ENCODE measurements around the gene ARRDC5. TPM values are rescaled to one million over a fixed set of nuclear protein-coding genes. Genes with fewer than 3 reads are reported as not detected.

Gene ARRDC5
- total RNA-seq, 4 donors from 2014 or later, result 0.33 to 1.9 (median 1.5) TPM

DNA sequence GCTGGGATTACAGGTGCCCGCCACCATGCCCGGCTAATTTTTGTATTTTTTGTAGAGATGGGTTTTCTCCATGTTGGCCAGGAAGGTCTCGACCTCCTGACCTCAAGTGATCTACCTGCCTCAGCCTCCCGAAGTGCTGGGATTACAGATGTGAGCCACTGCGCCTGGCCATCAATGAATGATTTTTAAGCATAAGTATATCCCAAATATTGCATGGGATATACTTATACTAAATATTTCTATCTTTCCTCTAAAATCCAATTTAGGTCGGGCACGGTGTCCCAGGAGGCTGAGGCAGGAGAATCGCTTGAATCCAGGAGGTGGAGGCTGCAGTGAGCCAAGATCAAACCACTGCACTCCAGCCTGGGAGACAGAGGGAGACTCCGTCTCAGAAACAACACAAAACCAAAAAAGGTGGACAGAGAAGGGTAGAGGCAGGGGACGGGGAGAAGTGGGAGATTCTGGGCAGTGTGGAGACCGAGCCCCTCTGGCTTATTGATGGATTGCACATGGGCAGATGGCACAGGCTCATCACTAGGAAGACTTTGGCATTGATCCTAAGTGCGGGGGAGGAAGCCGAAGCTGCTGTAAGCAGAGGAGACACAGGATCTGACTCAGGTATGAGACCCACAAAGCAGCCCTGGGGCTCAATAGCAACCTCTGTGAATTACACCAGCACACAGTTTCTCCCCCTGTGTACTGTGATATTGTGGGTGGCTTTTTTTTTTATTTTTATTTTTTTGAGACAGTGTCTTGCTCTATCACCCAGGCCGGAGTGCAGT is 13.5 kb downstream of the ARRDC5 start:
- TF ChIP-seq, protein P1, sequence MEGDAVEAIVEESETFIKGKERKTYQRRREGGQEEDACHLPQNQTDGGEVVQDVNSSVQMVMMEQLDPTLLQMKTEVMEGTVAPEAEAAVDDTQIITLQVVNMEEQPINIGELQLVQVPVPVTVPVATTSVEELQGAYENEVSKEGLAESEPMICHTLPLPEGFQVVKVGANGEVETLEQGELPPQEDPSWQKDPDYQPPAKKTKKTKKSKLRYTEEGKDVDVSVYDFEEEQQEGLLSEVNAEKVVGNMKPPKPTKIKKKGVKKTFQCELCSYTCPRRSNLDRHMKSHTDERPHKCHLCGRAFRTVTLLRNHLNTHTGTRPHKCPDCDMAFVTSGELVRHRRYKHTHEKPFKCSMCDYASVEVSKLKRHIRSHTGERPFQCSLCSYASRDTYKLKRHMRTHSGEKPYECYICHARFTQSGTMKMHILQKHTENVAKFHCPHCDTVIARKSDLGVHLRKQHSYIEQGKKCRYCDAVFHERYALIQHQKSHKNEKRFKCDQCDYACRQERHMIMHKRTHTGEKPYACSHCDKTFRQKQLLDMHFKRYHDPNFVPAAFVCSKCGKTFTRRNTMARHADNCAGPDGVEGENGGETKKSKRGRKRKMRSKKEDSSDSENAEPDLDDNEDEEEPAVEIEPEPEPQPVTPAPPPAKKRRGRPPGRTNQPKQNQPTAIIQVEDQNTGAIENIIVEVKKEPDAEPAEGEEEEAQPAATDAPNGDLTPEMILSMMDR (IDR thresholded peaks at IDR 0.05; ENCODE audit: low read depth), result no peak

- TF ChIP-seq, protein P1 (IDR thresholded peaks at IDR 0.05; ENCODE audit: low read depth), result no peak
Observed at GRCh38 chr19:4879041-4879440, 23.7 kb downstream of the ARRDC5 start.

- TF ChIP-seq, protein P1 (IDR thresholded peaks at IDR 0.05; ENCODE audit: low read depth), result no peak
Observed at GRCh38 chr19:4878491-4878968, 24.2 kb downstream of the ARRDC5 start.

GRCh38 chr19:4877753-4878490 is 24.8 kb downstream of the ARRDC5 start:
- TF ChIP-seq, protein P1 (IDR thresholded peaks at IDR 0.05; ENCODE audit: low read depth), result no peak

DNA sequence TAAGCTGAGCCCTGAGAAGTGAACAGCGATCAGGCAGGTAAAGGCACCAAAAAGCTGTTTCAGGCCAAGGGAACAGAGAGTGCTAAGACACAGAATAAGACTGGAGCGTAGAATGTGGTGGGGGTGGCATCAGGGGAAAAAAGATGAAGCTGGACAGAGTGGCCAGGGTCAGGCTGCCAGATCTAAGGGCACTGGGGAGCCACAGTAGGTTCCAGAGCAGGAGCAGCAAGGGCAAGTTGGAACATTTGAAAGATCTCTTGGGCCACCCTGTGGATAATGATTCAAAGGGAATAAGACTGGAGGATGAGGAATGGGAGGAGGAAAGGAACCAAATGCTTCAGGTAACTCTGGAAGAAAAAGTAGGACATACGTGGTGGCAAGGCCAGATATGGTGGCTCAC is 28.8 kb downstream of the ARRDC5 start:
- TF ChIP-seq, protein P1 (IDR thresholded peaks at IDR 0.05; ENCODE audit: low read depth), result no peak

DNA sequence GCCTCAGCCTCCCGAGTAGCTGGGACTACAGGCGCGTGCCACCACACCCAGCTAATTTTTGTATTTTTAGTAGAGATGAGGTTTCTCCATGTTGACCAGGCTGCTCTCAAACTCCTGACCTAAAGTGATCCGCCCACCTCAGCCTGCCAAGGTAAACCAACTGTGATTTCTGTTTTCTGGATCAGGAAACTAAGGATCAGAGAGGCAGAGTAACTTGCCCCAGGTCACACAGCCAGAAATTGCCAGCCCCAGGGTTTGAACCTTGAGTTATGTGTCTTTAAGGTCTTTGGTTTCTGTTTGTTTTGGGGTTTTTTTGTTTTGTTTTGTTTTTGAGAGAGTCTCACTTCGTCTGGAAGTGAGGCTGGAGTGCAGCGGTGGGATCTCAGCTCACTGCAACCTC is 31.0 kb downstream of the ARRDC5 start:
- TF ChIP-seq, protein P1 (IDR thresholded peaks at IDR 0.05; ENCODE audit: low read depth), result no peak

DNA sequence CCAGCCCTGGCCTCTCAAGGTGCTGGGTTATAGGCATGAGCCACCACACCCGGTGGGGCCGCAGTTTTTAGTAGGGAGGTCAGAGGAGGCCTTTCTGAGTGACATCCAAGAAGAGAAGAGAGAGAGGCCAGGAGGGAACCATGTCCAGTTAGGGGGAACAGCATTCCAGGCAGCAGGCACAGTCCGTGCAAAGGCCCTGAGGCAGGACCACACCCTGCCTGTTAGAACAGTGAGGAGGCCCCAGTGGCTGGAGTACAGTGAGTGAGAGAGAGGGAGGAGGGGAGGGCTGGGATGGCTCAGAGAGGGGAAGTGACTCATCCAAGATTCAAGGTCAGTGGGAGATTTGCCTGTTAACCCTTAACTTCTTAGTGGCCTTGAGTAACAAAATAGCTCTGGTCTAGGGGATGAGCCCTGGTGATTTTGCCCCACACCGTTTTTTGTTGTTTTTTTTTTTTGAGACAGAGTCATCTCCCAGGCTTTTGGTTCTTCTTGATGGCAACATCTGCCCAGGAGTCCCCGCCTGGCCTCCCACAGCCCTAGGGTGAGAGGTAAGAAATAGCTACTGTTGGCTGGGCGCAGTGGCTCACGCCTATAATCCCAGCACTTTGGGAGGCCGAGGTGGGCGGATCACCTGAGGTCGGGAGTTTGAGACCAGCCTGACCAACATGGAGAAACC is 32.5 kb downstream of the ARRDC5 start:
- TF ChIP-seq, protein P1 (IDR thresholded peaks at IDR 0.05; ENCODE audit: low read depth), result no peak

All from subcutaneous adipose tissue (tissue), 4 donors.